Measurements from ENCODE around the gene PALLD. TPM values are rescaled to one million over a fixed set of nuclear protein-coding genes. Genes with fewer than 3 reads are reported as not detected.

Gene PALLD
- total and polyA plus RNA-seq, 2 donors (not counting 3 experiments of a cell fraction or from before 2014, with no cell fraction given): 13.4 to 48.2 TPM

- no peak overlapping the region for H3K27ac ChIP-seq (ENCODE audit: insufficient read depth, low read depth, low read length)
- CTCF ChIA-PET: interaction anchor here (0.6 to 7.1 kb wide), 3 partner anchors 69 to 208 kb away, joined by 3 to 78 read pairs (median 5); no protein-coding TSS in a partner anchor
- dilution Hi-C loops (cut with MboI; ENCODE audit: extremely low pct_ligation_motif_present, low sequenced_read_pairs): no loop called here
Measured at GRCh38 chr4:168713253-168713652, 216.4 kb downstream of the PALLD start.

GRCh38 chr4:168715896-168716295, 219.0 kb downstream of the PALLD start:
- no peak overlapping the region for H3K9ac ChIP-seq (replicated peaks; ENCODE audit: extremely low read depth, insufficient read depth, low read length)
- TF ChIP-seq GATA2 (IDR thresholded peaks at IDR 0.05; ENCODE audit: insufficient read depth, insufficient read length, low read depth, low read length) (no peak), EZH2 (IDR thresholded peaks at IDR 0.05; ENCODE audit: borderline replicate concordance, low read depth, low read length, severe bottlenecking) (no peak), JUN (IDR thresholded peaks at IDR 0.05; ENCODE audit: borderline replicate concordance, insufficient read depth, insufficient read length, low read depth) (no peak), MAX (IDR thresholded peaks at IDR 0.05; ENCODE audit: insufficient read depth, insufficient read length) (no peak), FOS (IDR thresholded peaks at IDR 0.05; ENCODE audit: borderline replicate concordance, insufficient read depth, low read length) (no peak), POLR2A (IDR thresholded peaks at IDR 0.05; ENCODE audit: low read depth, low read length) (no peak), POLR2AphosphoS5 (IDR thresholded peaks at IDR 0.05; ENCODE audit: insufficient read depth, low read depth, low read length) (no peak), MYC (IDR thresholded peaks at IDR 0.05; ENCODE audit: low read depth, low read length) (no peak), CTCF (IDR thresholded peaks at IDR 0.05; ENCODE audit: extremely low read depth in 1 of 2, insufficient read depth in 1 of 2, low read depth in 1 of 2, low read length in 2 of 2) (no peak)
- no peaks in the 10 kb centered on the region for H3K27me3 ChIP-seq (ENCODE audit: control insufficient read depth in 2 of 2, insufficient read depth in 2 of 2, low read length in 2 of 2)
- H3K4me1 ChIP-seq (ENCODE audit: control insufficient read depth, extremely low read depth, insufficient read depth, low read length): peaks cover 12% of the 10 kb centered on the region
- no peak overlapping the region for H2AFZ ChIP-seq (ENCODE audit: low read depth, low read length)
- no peak overlapping the region for H3K4me2 ChIP-seq (ENCODE audit: insufficient read depth, low read length)
- ChIA-PET CTCF (interaction anchor here (1.3 kb wide), 1 partner anchor 22 kb away, joined by 3 read pairs; no protein-coding TSS in a partner anchor), POLR2A (no interaction called here)
- no peaks in the 10 kb centered on the region for H4K20me1 ChIP-seq (replicated peaks; ENCODE audit: control insufficient read depth, extremely low read depth, insufficient read depth, low read length)
- H3K36me3 ChIP-seq (ENCODE audit: control insufficient read depth in 2 of 2, extremely low read depth in 1 of 2, insufficient read depth in 2 of 2, low read length in 2 of 2): no peaks in the 10 kb centered on the region
- no peaks in the 10 kb centered on the region for H3K9me3 ChIP-seq (replicated peaks; ENCODE audit: control insufficient read depth, insufficient read depth, low read length)
- intact Hi-C loops (cut with micrococcal nuclease): no loop called here
- no peaks in the 10 kb centered on the region for H3K9me1 ChIP-seq (replicated peaks; ENCODE audit: control insufficient read depth, extremely low read depth, insufficient read depth, low read length)
- no TSS peak for BruUV-seq (replicated peaks)
- FAIRE-seq (no peak), DNase-seq (ENCODE audit: low read depth, low spot score) (no peak)
- no peak overlapping the region for H3K4me3 ChIP-seq (replicated peaks in 1 of 3; ENCODE audit: insufficient read depth in 1 of 3, low read depth in 1 of 3, low read length in 3 of 3)
- dilution Hi-C loops (cut with MboI; ENCODE audit: extremely low pct_ligation_motif_present, low sequenced_read_pairs): no loop called here
- H3K79me2 ChIP-seq (ENCODE audit: control insufficient read depth, insufficient read depth, low read length): no peaks in the 10 kb centered on the region
- H3K27ac ChIP-seq (ENCODE audit: insufficient read depth, low read depth, low read length): no peak overlapping the region

More at GRCh38 chr4:168713253-168713652, 216.4 kb downstream of the PALLD start:
- Histone ChIP-seq H3K4me3 (replicated peaks in 1 of 3; ENCODE audit: insufficient read depth in 1 of 3, low read depth in 1 of 3, low read length in 3 of 3) (no peak overlapping the region), H3K9me1 (replicated peaks; ENCODE audit: control insufficient read depth, extremely low read depth, insufficient read depth, low read length) (no peaks in the 10 kb centered on the region), H3K4me1 (ENCODE audit: control insufficient read depth, extremely low read depth, insufficient read depth, low read length) (peaks cover 12% of the 10 kb centered on the region), H3K9ac (replicated peaks; ENCODE audit: extremely low read depth, insufficient read depth, low read length) (no peak overlapping the region), H3K9me3 (replicated peaks; ENCODE audit: control insufficient read depth, insufficient read depth, low read length) (no peaks in the 10 kb centered on the region), H3K79me2 (ENCODE audit: control insufficient read depth, insufficient read depth, low read length) (no peaks in the 10 kb centered on the region), H3K27me3 (ENCODE audit: control insufficient read depth in 2 of 2, insufficient read depth in 2 of 2, low read length in 2 of 2) (no peaks in the 10 kb centered on the region), H3K4me2 (ENCODE audit: insufficient read depth, low read length) (no peak overlapping the region), H2AFZ (ENCODE audit: low read depth, low read length) (no peak overlapping the region), H3K36me3 (ENCODE audit: control insufficient read depth in 2 of 2, extremely low read depth in 1 of 2, insufficient read depth in 2 of 2, low read length in 2 of 2) (no peaks in the 10 kb centered on the region), H4K20me1 (replicated peaks; ENCODE audit: control insufficient read depth, extremely low read depth, insufficient read depth, low read length) (no peaks in the 10 kb centered on the region)
- POLR2A ChIA-PET: no interaction called here
- DNase-seq (ENCODE audit: low read depth, low spot score): no peak
- BruUV-seq (replicated peaks): no TSS peak
- TF ChIP-seq JUN (IDR thresholded peaks at IDR 0.05; ENCODE audit: borderline replicate concordance, insufficient read depth, insufficient read length, low read depth) (no peak), POLR2AphosphoS5 (IDR thresholded peaks at IDR 0.05; ENCODE audit: insufficient read depth, low read depth, low read length) (no peak)
- intact Hi-C loops (cut with micrococcal nuclease): loop anchor here (5.0 kb wide), 3 partner anchors 104 to 531 kb away; no protein-coding TSS in a partner anchor
- FAIRE-seq: no peak

Data from endothelial cell of umbilical vein (primary cell).